Glomerular visceral epithelial cell (primary cell): ENCODE data around the gene ODF4.
"Not testable (repeated sequence)": the region's sequence is repeated elsewhere in the genome, so short reads cannot be mapped to it uniquely, and the experiment has no call there.

Source experiments
- DNase-seq: peaks from one replicate; pipeline ENCODE4 v3.0.0-alpha.2; 2016; ENCODE audit errors: extremely low spot score

The ODF4 gene

GRCh38 chr17:8393470-8394231 is 54.0 kb downstream of the ODF4 start:
- DNase-seq = peak; percentile 23

- not testable (repeated sequence) for DNase-seq
Measured at GRCh38 chr17:8394497-8394896, 54.9 kb downstream of the ODF4 start.
